PC-3 (cell line): ENCODE data around the gene PLEKHM2. TPM values are rescaled to one million over a fixed set of nuclear protein-coding genes. Genes with fewer than 3 reads are reported as not detected.

ENCODE experiments used
- ATAC-seq: fragments of 200-7000 bp; cut with Tn5 transposase; 2 replicates; pipeline ENCODE4 v1.9.1; 2020; ENCODE audit warnings: mild to moderate bottlenecking, moderate library complexity
- BruUV-seq: library from RNA; stranded (reverse); fragments of 400-500 nt; replicated peaks from 2 replicates; lab custom pipeline; 2021; lab: Mats Ljungman, UMichigan
- CTCF ChIA-PET: fragments of 300-600 bp; sonication (Branson Sonifier 250); formaldehyde crosslinking; loops from one replicate; lab custom pipeline; 2022; ENCODE audit warnings: antibody characterized with exemption; lab: Charles Lee
- POLR2A ChIA-PET: fragments of 300-600 bp; sonication (Branson Sonifier 250); formaldehyde crosslinking; loops from one replicate; lab custom pipeline; 2022; ENCODE audit warnings: antibody characterized with exemption; ENCODE audit not compliant: unreplicated experiment; lab: Charles Lee
- DNase-seq: peaks from one replicate; pipeline ENCODE4 v3.0.0-alpha.2; 2015
- H2AFZ ChIP-seq: fragments of 300-600 bp; sonication (generic); 2 replicates; pipeline ENCODE4 v1.6.0; 2016; ENCODE audit warnings: antibody characterized with exemption, low read length
- H3F3A ChIP-seq: fragments of 300-600 bp; sonication (generic); one replicate; pipeline ENCODE4 v1.6.0; 2017; ENCODE audit warnings: antibody characterized with exemption, low read length, control low read depth, mild to moderate bottlenecking; ENCODE audit not compliant: unreplicated experiment
- H3K27ac ChIP-seq: fragments of 300-600 bp; sonication (generic); 2 replicates; pipeline ENCODE4 v1.5.1; 2016; ENCODE audit warnings: mild to moderate bottlenecking, low read length
- H3K27me3 ChIP-seq: fragments of 300-600 bp; sonication (generic); 2 replicates; pipeline ENCODE4 v1.6.1; 2016; ENCODE audit warnings: low read length, mixed read lengths
- H3K36me3 ChIP-seq: fragments of 300-600 bp; sonication (generic); 2 replicates; pipeline ENCODE4 v1.6.1; 2016; ENCODE audit warnings: low read depth, mixed run types, low read length, mixed read lengths
- H3K4me1 ChIP-seq: fragments of 300-600 bp; sonication (generic); 2 replicates; pipeline ENCODE4 v1.5.1; 2016; ENCODE audit warnings: low read length; ENCODE audit not compliant: insufficient read depth
- H3K4me2 ChIP-seq: fragments of 300-600 bp; sonication (generic); 2 replicates; pipeline ENCODE4 v1.6.0; 2016; ENCODE audit warnings: low read length
- H3K4me3 ChIP-seq: fragments of 300-600 bp; sonication (generic); 2 replicates; pipeline ENCODE4 v1.5.1; 2016; ENCODE audit warnings: mild to moderate bottlenecking, low read length, mixed read lengths
- H3K79me2 ChIP-seq: fragments of 300-600 bp; sonication (generic); 2 replicates; pipeline ENCODE4 v1.6.1; 2017; ENCODE audit warnings: low read length, mixed read lengths
- H3K9ac ChIP-seq: fragments of 300-600 bp; sonication (generic); 2 replicates; pipeline ENCODE4 v1.6.0; 2016; ENCODE audit warnings: mild to moderate bottlenecking, low read length
- H3K9me2 ChIP-seq: fragments of 300-600 bp; sonication (generic); replicated peaks from 2 replicates; pipeline ENCODE4 v1.6.1; 2016; ENCODE audit warnings: mixed run types, low read length, mixed read lengths
- H3K9me3 ChIP-seq: fragments of 300-600 bp; sonication (generic); 2 replicates; pipeline ENCODE4 v1.6.1; 2016; ENCODE audit warnings: low read length, mixed read lengths
- H4K20me1 ChIP-seq: fragments of 300-600 bp; sonication (generic); 2 replicates; pipeline ENCODE4 v1.6.1; 2016; ENCODE audit warnings: low read length, mixed read lengths
- CTCF ChIP-seq: fragments of 300-600 bp; sonication (generic); conservative IDR thresholded peaks from 2 replicates; pipeline ENCODE4 v1.5.1; 2017; ENCODE audit warnings: antibody characterized with exemption, low read depth, mild to moderate bottlenecking, low read length
- EZH2 ChIP-seq: fragments of 300-600 bp; sonication (generic); IDR thresholded peaks from one replicate; pipeline ENCODE4 v1.6.1; 2017; ENCODE audit warnings: antibody characterized with exemption, mild to moderate bottlenecking, low read length; ENCODE audit not compliant: unreplicated experiment
- EZH2phosphoT487 ChIP-seq: fragments of 300-600 bp; sonication (generic); IDR thresholded peaks from 2 replicates; pipeline ENCODE4 v1.6.1; 2018; ENCODE audit warnings: mild to moderate bottlenecking, antibody characterized with exemption, low read length, borderline replicate concordance
- intact Hi-C: fragments of 100-400 bp; cut with micrococcal nuclease; formaldehyde crosslinking; loops from 2 replicates; pipeline ENCODE4 v1.9.0; 2023
- total RNA-seq: library from RNA; depleted of rRNA; stranded (reverse); fragments of >200 nt; gene quantifications from 2 replicates; pipeline ENCODE4 v1.2.3, GENCODE V29; 2014

Gene PLEKHM2
- total RNA-seq, 1 experiment from 2014 or later, result 31.3 TPM

GRCh38 chr1:15739259-15739658, 55.1 kb downstream of the PLEKHM2 start:
- TF ChIP-seq EZH2phosphoT487 (no peak), CTCF (no peak), EZH2 (no peak)
- Histone ChIP-seq H3F3A (no peaks in the 10 kb centered on the region), H2AFZ (no peak overlapping the region), H3K79me2 (no peaks in the 10 kb centered on the region), H3K4me1 (no peaks in the 10 kb centered on the region; the same call in 1 of the 2 replicates), H3K27me3 (no peaks in the 10 kb centered on the region), H3K9ac (no peak overlapping the region), H3K9me2 (no peaks in the 10 kb centered on the region), H4K20me1 (no peaks in the 10 kb centered on the region), H3K9me3 (no peaks in the 10 kb centered on the region), H3K4me2 (no peak overlapping the region), H3K36me3 (no peaks in the 10 kb centered on the region), H3K4me3 (no peak overlapping the region), H3K27ac (no peak overlapping the region)
- no peak for DNase-seq
- CTCF ChIA-PET, result no interaction called here
- no TSS peak for BruUV-seq
- no peak for ATAC-seq
- intact Hi-C loops, result no loop called here
- POLR2A ChIA-PET, result no interaction called here

GRCh38 chr1:15739745-15740144, 55.6 kb downstream of the PLEKHM2 start:
- Histone ChIP-seq H3K9ac (no peak overlapping the region), H3K4me1 (no peaks in the 10 kb centered on the region; the same call in 1 of the 2 replicates), H3K79me2 (no peaks in the 10 kb centered on the region), H3K9me3 (no peaks in the 10 kb centered on the region), H3K36me3 (no peaks in the 10 kb centered on the region), H3K4me2 (no peak overlapping the region), H3K27me3 (no peaks in the 10 kb centered on the region), H4K20me1 (no peaks in the 10 kb centered on the region), H3K27ac (no peak overlapping the region), H3K9me2 (no peaks in the 10 kb centered on the region), H3F3A (no peaks in the 10 kb centered on the region), H2AFZ (no peak overlapping the region), H3K4me3 (no peak overlapping the region)
- DNase-seq (no peak), ATAC-seq (no peak)
- TF ChIP-seq CTCF (peak; percentile 38; the same call in 1 of the 2 replicates), EZH2phosphoT487 (no peak), EZH2 (no peak)
- CTCF ChIA-PET, result no interaction called here
- BruUV-seq, result no TSS peak
- intact Hi-C loops, result no loop called here
- POLR2A ChIA-PET, result no interaction called here
